Liver (tissue), 9 donors: ENCODE measurements around the gene OCA2. TPM values are rescaled to one million over a fixed set of nuclear protein-coding genes. Genes with fewer than 3 reads are reported as not detected.
A peak's percentile ranks its signal among the peaks of the same experiment; 100 is the strongest.

Experiments
- DNase-seq: peaks from one replicate; pipeline ENCODE4 v3.0.0-alpha.2; 2017; ENCODE audit warnings: low spot score
- H3K27ac ChIP-seq, 2 donors: one replicate each; pipeline ENCODE4 v1.7.0; 2013; ENCODE audit warnings: inconsistent platforms in 2 of 2, low read length in 2 of 2, control low read depth in 1 of 2, low read depth in 1 of 2, mild to moderate bottlenecking in 1 of 2
- H3K27me3 ChIP-seq, 4 donors: one replicate each; pipeline versions ENCODE4 v1.6.1 to v1.7.0; 2013; ENCODE audit warnings: low read length in 3 of 4, inconsistent platforms in 1 of 4, mild to moderate bottlenecking in 1 of 4, moderate library complexity in 1 of 4; ENCODE audit not compliant: control insufficient read depth in 4 of 4, insufficient read depth in 4 of 4
- H3K36me3 ChIP-seq, 4 donors: one replicate each; pipeline versions ENCODE4 v1.6.1 to v1.7.0; 2013; ENCODE audit warnings: low read length in 3 of 4, mild to moderate bottlenecking in 3 of 4, low read depth in 1 of 4, moderate library complexity in 1 of 4; ENCODE audit not compliant: control insufficient read depth in 4 of 4, insufficient read depth in 3 of 4
- H3K4me1 ChIP-seq, 4 donors: one replicate each; pipeline versions ENCODE4 v1.6.1 to v1.7.0; 2013; ENCODE audit warnings: low read length in 3 of 4, mild to moderate bottlenecking in 3 of 4, moderate library complexity in 1 of 4; ENCODE audit not compliant: control insufficient read depth in 4 of 4, insufficient read depth in 4 of 4
- H3K4me3 ChIP-seq, 3 donors: one replicate each; pipeline versions ENCODE4 v1.6.1 to v1.7.0; 2013; ENCODE audit warnings: low read length in 3 of 3, control low read depth in 1 of 3, low read depth in 1 of 3, mild to moderate bottlenecking in 1 of 3
- H3K9ac ChIP-seq, 2 donors: one replicate each; pipeline ENCODE4 v1.7.0; 2013; ENCODE audit warnings: low read length in 2 of 2, mild to moderate bottlenecking in 2 of 2, moderate library complexity in 2 of 2, control low read depth in 1 of 2, low read depth in 1 of 2
- H3K9me3 ChIP-seq, 4 donors: one replicate each; pipeline versions ENCODE4 v1.6.1 to v1.7.0; 2013; ENCODE audit warnings: low read length in 3 of 4; ENCODE audit not compliant: control insufficient read depth in 4 of 4
- ATF3 ChIP-seq: IDR thresholded peaks from 2 replicates; pipeline ENCODE4 v1.6.1; 2016; ENCODE audit warnings: antibody characterized with exemption
- CTCF ChIP-seq: fragments of 150-350 bp; IDR thresholded peaks from 2 replicates; pipeline ENCODE4 v1.5.1; 2017; ENCODE audit warnings: improper control_type of control experiment, low read depth, low read length; ENCODE audit not compliant: missing input control
- EGR1 ChIP-seq, 2 donors: IDR thresholded peaks; 2 replicates each; pipeline ENCODE4 v1.6.1; 2016 to 2018; ENCODE audit warnings: antibody characterized with exemption in 2 of 2, low read depth in 2 of 2
- FOXA1 ChIP-seq: IDR thresholded peaks from 2 replicates; pipeline ENCODE4 v1.6.1; 2016; ENCODE audit warnings: antibody characterized with exemption
- FOXA2 ChIP-seq: IDR thresholded peaks from 2 replicates; pipeline ENCODE4 v1.6.1; 2016; ENCODE audit warnings: antibody characterized with exemption
- GABPA ChIP-seq, 2 donors: IDR thresholded peaks in 1 of 2; conservative IDR thresholded peaks in 1 of 2; 2 replicates each; pipeline ENCODE4 v1.6.1; 2016; ENCODE audit warnings: antibody characterized with exemption in 2 of 2, mild to moderate bottlenecking in 1 of 2, moderate library complexity in 1 of 2
- HNF4A ChIP-seq, 2 donors: conservative IDR thresholded peaks; 2 replicates each; pipeline ENCODE4 v1.6.1; 2016; ENCODE audit warnings: antibody characterized with exemption in 2 of 2, mild to moderate bottlenecking in 2 of 2
- HNF4G ChIP-seq: IDR thresholded peaks from 2 replicates; pipeline ENCODE4 v1.6.1; 2016; ENCODE audit warnings: antibody characterized with exemption
- JUND ChIP-seq, 2 donors: IDR thresholded peaks; 2 replicates each; pipeline ENCODE4 v1.6.1; 2016; ENCODE audit warnings: antibody characterized with exemption in 2 of 2
- MAX ChIP-seq: IDR thresholded peaks from 2 replicates; pipeline ENCODE4 v1.6.1; 2016; ENCODE audit warnings: antibody characterized with exemption
- NR2F2 ChIP-seq: IDR thresholded peaks from 2 replicates; pipeline ENCODE4 v1.6.1; 2016; ENCODE audit warnings: antibody characterized with exemption
- RAD21 ChIP-seq, 2 donors: IDR thresholded peaks; 2 replicates each; pipeline ENCODE4 v1.6.1; 2016; ENCODE audit warnings: antibody characterized with exemption in 2 of 2, mild to moderate bottlenecking in 2 of 2
- RXRA ChIP-seq, 2 donors: IDR thresholded peaks; 2 replicates each; pipeline ENCODE4 v1.6.1; 2017 to 2018; ENCODE audit warnings: antibody characterized with exemption in 2 of 2, mild to moderate bottlenecking in 1 of 2
- SP1 ChIP-seq: IDR thresholded peaks from 2 replicates; pipeline ENCODE4 v1.6.1; 2018; ENCODE audit warnings: antibody characterized with exemption, mild to moderate bottlenecking
- TAF1 ChIP-seq: conservative IDR thresholded peaks from 2 replicates; pipeline ENCODE4 v1.6.1; 2016; ENCODE audit warnings: antibody characterized with exemption, mild to moderate bottlenecking
- YY1 ChIP-seq: IDR thresholded peaks from 2 replicates; pipeline ENCODE4 v1.6.1; 2016; ENCODE audit warnings: antibody characterized with exemption, mild to moderate bottlenecking
- ZBTB33 ChIP-seq: IDR thresholded peaks from 2 replicates; pipeline ENCODE4 v1.6.1; 2016; ENCODE audit warnings: antibody characterized with exemption
- WGBS: extraction: QIAGEN DNeasy Blood & Tissue Kit; methylation state at CpG from one replicate; pipeline ENCODE4 v1.1.7; 2013; 5-methylcytosine and 5-hydroxymethylcytosine counted together
- polyA plus RNA-seq, 2 donors: library from polyadenylated mRNA; stranded (reverse) in 1 of 2; unstranded in 1 of 2; fragments of 200-250 nt in 1 of 2; fragments of >200 nt in 1 of 2; fragmentation: Nextera tagmentation in 1 of 2; extraction: Ambion mirVana in 1 of 2; gene quantifications; one replicate each; pipeline versions ENCODE4 v1.2.1 to v1.2.3, GENCODE V29; 2013 to 2015
- total RNA-seq, 2 donors: library from RNA; depleted of rRNA; stranded (reverse); fragments of >200 nt; gene quantifications; one replicate each; pipeline ENCODE4 v1.2.3, GENCODE V29; 2014
- donor health status: healthy.
- donor health status: healthy.
- donor health status: healthy.
- donor health status: healthy.
- donor health status: healthy.

Gene OCA2
- total and polyA plus RNA-seq, 4 donors = 0.02 to 0.56 (median 0.15) TPM

- H3K4me1 ChIP-seq = peaks cover 17 to 32% (median 25%) of the 10 kb centered on the region in 4 donors
- peaks cover 0 to 7% (median 2%) of the 10 kb centered on the region in 4 donors for H3K27me3 ChIP-seq
- no peak overlapping the region for H3K9ac ChIP-seq
- peaks cover 2 to 16% (median 4%) of the 10 kb centered on the region in 4 donors for H3K9me3 ChIP-seq
- no peaks in the 10 kb centered on the region for H3K36me3 ChIP-seq
- WGBS = 3% methylated on average over 76 of the region's 76 CpGs
- no peak overlapping the region for H3K27ac ChIP-seq
- TF ChIP-seq JUND (IDR thresholded peaks at IDR 0.05) (no peak), FOXA2 (no peak), RXRA (IDR thresholded peaks at IDR 0.05) (no peak), HNF4G (no peak), NR2F2 (no peak), ATF3 (no peak), EGR1 (IDR thresholded peaks at IDR 0.05; ENCODE audit: low read depth in 2 of 2) (no peak), HNF4A (conservative IDR thresholded peaks at IDR 0.05) (no peak), ZBTB33 (no peak), YY1 (no peak), TAF1 (no peak), SP1 (no peak), RAD21 (IDR thresholded peaks at IDR 0.05) (no peak), FOXA1 (no peak), MAX (no peak), GABPA (IDR thresholded peaks at IDR 0.05 in 1 of 2, conservative IDR thresholded peaks at IDR 0.05 in 1 of 2) (no peak)
- DNase-seq = peak; percentile 32
- H3K4me3 ChIP-seq = peak overlapping the region; percentile 32 to 54 (median 34)
Observed at GRCh38 chr15:28094732-28095521, 4.2 kb downstream of the OCA2 start.

GRCh38 chr15:28093752-28094535, 5.2 kb downstream of the OCA2 start:
- no peak for TF ChIP-seq TAF1
- no peak for TF ChIP-seq ZBTB33
- TF ChIP-seq YY1 = no peak
- TF ChIP-seq MAX = no peak
- TF ChIP-seq RXRA (IDR thresholded peaks at IDR 0.05) = no peak
- no peak for TF ChIP-seq ATF3
- no peak for TF ChIP-seq JUND (IDR thresholded peaks at IDR 0.05)
- no peak for TF ChIP-seq NR2F2
- no peak for TF ChIP-seq HNF4A (conservative IDR thresholded peaks at IDR 0.05)
- no peak for TF ChIP-seq CTCF
- no peak for TF ChIP-seq RAD21 (IDR thresholded peaks at IDR 0.05)
- H3K9ac ChIP-seq = no peak overlapping the region
- peaks cover 0 to 5% (median under 1%) of the 10 kb centered on the region in 4 donors for H3K27me3 ChIP-seq
- H3K4me1 ChIP-seq = peaks cover 16 to 30% (median 23%) of the 10 kb centered on the region in 4 donors
- DNase-seq = peak; percentile 31
- H3K27ac ChIP-seq = no peak overlapping the region
- peak overlapping the region in 1 of 3 donors; percentile 54 for H3K4me3 ChIP-seq
- peaks cover 2 to 16% (median 4%) of the 10 kb centered on the region in 4 donors for H3K9me3 ChIP-seq
- no peaks in the 10 kb centered on the region for H3K36me3 ChIP-seq
- 48% methylated on average over 20 of the region's 20 CpGs for WGBS
